Activated naive CD4-positive, alpha-beta T cell treated with anti-CD3 and anti-CD28 coated beads, Interleukin-2, amount 50 U/mL, for 72 hours (primary cell): Measurements from ENCODE around the gene CRIP2. TPM values are rescaled to one million over a fixed set of nuclear protein-coding genes. Genes with fewer than 3 reads are reported as not detected.

Experiments
- ATAC-seq, 2 donors: fragments of 150-1000 bp; cut with Tn5 transposase; 2 replicates each; pipeline ENCODE4 v1.10.0; 2021; ENCODE audit warnings: mild to moderate bottlenecking in 2 of 2, moderate library complexity in 2 of 2
- DNase-seq, 2 donors: peaks; one replicate each; pipeline ENCODE4 v3.0.0; 2021 to 2022; ENCODE audit warnings: low spot score in 2 of 2
- H3K27ac Mint-ChIP-seq, 2 donors: one replicate each; pipeline ENCODE4 v1.8.0; 2022; ENCODE audit warnings: mild to moderate bottlenecking in 2 of 2, mixed read lengths in 2 of 2
- H3K36me3 Mint-ChIP-seq, 2 donors: one replicate each; pipeline ENCODE4 v1.8.0; 2022; ENCODE audit warnings: mixed read lengths in 2 of 2
- H3K9me3 Mint-ChIP-seq, 2 donors: one replicate each; pipeline ENCODE4 v1.8.0; 2022; ENCODE audit warnings: mixed read lengths in 2 of 2
- total RNA-seq, 2 donors: library from RNA; stranded (reverse); gene quantifications; one replicate each; pipeline ENCODE4 v1.2.3, GENCODE V29; 2022

The CRIP2 gene
- total RNA-seq, 2 donors from 2014 or later = 0.27 to 0.34 TPM

DNA sequence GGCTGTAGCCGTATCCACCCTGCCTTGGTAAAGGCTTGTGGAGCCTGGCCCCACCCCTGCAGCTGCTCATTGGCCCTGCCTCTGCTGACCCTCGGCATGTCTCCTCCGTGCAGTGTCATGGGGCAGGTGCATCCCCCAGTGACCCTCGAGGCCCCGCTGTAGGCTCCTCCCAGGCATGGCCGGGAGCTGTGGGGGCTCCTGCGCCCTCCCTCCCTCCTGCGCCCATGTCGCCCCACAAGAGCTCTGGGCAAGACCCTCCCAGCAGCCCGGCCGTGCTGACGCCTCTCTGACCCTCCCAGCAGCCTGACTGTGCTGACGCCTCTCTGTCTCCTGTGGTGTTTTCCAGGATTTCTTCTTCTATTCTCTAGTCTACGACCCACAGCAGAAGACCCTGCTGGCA, 20.8 kb upstream of the CRIP2 start:
- no peak for ATAC-seq
- H3K27ac Mint-ChIP-seq = no peak overlapping the region
- DNase-seq = no peak
- H3K9me3 Mint-ChIP-seq = no peaks in the 10 kb centered on the region
- H3K36me3 Mint-ChIP-seq = peaks cover 6% of the 10 kb centered on the region in 2 donors

DNA sequence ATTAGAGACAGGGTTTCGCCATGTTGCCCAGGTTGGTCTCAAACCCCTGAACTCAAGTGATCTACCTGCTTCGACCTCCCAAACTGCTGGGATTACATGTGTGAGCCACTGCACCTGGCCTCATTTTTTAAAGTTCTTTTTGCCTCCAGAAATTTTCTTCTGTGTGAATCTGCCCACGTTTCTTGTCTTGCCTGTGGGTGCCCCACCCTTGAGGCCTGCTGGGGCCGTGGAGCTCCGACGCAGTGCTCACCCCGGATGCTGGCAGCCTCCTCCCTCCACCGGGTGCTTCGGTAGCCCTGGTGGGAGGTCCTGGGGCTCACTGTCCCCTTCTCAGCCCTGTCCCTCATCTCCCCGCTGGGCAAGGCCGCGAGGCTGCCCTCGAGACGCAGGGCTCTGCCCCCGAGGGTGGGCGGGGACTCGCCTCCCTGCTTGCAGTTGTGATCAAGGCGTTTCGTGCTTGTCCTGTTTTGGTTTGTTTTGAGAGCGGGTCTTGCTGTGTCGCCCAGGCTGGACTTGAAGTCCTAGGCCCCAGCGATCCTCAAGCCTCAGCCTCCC, 19.5 kb upstream of the CRIP2 start:
- peaks cover 6% of the 10 kb centered on the region in 2 donors for H3K36me3 Mint-ChIP-seq
- H3K27ac Mint-ChIP-seq = peak overlapping the region in 1 of 2 donors; percentile 87
- no peaks in the 10 kb centered on the region for H3K9me3 Mint-ChIP-seq
- ATAC-seq (no peak), DNase-seq (no peak)

DNA sequence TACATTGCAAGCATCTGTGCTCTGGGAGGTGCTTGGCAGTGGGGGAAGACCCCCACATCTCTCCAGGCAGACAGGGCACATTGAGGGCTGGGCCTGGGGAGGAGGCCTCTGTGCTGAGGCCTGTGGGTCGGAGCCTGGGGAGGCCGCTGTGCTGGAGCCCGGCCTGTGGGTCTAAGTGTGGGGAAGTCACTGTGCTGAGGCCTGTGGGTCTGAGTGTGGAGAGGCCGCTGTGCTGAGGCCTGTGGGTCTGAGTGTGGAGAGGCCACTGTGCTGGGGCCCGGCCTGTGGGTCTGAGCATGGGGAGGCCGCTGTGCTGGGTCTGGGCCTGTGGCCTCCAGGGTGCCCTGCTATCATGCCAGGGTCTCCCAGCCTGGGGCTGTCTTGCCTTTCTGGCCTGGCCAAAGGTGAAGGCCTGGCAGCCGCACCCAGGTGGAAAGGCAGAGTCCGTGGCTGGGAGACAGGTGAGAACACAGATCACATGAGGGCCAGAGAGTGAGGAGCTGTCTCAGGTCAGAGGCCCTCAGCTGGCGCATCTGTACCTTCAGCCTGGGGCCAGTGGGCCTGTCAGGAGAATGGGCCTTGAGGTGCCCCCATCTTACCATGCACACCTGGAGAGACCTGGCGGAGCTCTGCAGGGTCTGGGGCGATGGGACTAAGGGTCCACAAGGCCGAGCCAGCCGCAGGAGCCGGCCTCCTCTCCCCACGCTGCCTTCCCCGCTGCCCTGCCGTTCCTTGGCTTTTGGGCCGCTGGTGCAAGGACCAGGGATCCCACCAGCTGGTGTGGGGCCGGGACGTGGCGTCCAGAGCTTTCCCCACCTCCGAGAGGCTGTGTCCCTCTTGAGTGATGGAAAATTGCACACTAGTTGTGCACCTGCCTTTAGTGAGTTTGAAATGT, 18.6 kb upstream of the CRIP2 start:
- no peak for DNase-seq

DNA sequence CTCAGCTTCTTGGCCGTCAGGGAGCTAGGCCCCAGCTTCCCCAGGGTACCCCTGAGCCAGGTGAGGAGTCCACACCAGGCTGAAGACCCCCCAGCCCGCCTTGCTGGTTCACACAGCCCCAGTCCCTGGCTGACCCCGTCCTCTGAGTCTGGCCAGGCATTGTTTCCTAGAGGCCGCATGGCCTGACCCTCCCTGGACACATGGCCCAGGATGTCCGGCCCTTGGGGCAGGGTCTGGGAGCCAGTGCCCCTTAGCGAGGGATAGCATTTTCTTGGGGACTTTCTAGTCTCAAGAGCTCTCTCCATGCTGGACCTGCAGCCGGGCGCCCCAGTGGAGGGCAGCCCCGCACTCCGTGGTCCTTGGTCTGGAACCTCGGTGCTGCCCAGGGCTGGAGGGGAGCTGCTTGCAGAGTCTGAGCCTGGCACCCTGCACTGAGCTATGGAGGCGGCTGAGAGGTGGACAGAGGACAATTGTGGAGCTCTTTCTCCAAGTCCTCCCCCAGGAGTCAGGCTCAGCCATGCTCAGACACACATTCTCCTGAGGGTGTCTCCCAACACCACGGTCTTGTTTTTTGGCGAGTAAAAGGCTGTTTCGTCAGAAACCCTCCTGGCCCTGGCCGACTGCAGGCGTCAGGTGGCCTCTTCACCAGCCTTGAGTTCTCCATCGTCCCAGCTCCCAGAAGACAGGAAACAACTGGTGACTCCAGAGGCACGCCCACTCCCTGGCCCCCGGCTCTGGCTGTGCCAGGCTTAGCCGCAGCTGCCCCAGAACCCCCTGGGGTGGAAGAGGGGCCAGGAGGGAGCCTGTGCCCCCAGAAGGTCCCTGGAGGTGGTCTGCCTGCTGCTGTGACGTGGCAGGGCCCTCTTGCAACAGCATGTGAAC, 17.6 kb upstream of the CRIP2 start:
- ATAC-seq (peak in 1 of 2 donors; percentile 17), DNase-seq (no peak)
- peaks cover 6% of the 10 kb centered on the region in 2 donors for H3K36me3 Mint-ChIP-seq
- H3K9me3 Mint-ChIP-seq = no peaks in the 10 kb centered on the region
- H3K27ac Mint-ChIP-seq = no peak overlapping the region

More for the DNA sequence above, 18.6 kb upstream of the CRIP2 start:
- H3K36me3 Mint-ChIP-seq = peaks cover 6% of the 10 kb centered on the region in 2 donors
- no peaks in the 10 kb centered on the region for H3K9me3 Mint-ChIP-seq
- ATAC-seq = no peak
- peak overlapping the region in 1 of 2 donors; percentile 87 for H3K27ac Mint-ChIP-seq

DNA sequence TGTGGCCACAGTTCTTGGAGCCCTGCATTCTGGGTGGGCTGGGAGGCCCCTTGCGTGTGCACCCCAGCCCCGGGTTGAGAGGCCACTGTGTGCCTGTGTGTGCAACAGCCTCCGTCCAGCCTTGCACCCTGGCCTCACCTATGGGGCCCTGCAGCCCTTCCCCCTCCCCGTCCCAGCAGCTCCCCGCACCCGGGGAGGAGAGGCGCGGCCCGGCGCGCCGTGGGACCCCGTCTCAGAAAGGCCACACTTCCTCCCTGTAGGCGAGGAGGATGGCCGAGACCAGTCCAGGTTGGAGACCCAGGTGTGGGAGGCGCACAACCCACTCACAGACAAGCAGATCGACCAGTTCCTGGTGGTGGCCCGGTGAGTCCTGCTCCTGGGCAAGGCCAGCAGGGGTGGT, 16.6 kb upstream of the CRIP2 start:
- H3K36me3 Mint-ChIP-seq = peaks cover 6 to 7% of the 10 kb centered on the region in 2 donors
- DNase-seq (no peak), ATAC-seq (no peak)
- H3K27ac Mint-ChIP-seq = no peak overlapping the region
- no peaks in the 10 kb centered on the region for H3K9me3 Mint-ChIP-seq

DNA sequence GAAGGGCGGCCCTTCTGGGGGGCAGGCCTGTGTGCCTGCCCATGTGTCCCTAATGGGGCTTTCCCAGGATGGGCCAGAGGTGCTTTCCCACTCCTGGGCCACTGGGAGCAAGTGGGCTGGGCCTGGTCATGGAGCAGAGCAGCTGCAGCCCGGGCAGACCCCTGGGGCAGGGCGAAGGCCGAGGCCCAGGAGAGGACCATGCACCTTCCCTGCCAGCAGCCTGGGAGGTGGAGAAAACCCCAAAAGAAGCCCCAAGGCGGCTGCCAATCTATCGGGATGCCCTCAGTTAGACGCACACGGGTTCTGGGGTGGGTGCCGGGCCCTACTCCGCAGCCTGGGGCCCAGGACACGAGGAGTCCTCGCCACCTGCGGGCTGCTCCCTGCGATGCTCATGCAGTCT, 16.1 kb upstream of the CRIP2 start:
- no peak for ATAC-seq
- H3K36me3 Mint-ChIP-seq = peaks cover 6 to 10% of the 10 kb centered on the region in 2 donors
- no peak for DNase-seq
- no peaks in the 10 kb centered on the region for H3K9me3 Mint-ChIP-seq
- no peak overlapping the region for H3K27ac Mint-ChIP-seq

DNA sequence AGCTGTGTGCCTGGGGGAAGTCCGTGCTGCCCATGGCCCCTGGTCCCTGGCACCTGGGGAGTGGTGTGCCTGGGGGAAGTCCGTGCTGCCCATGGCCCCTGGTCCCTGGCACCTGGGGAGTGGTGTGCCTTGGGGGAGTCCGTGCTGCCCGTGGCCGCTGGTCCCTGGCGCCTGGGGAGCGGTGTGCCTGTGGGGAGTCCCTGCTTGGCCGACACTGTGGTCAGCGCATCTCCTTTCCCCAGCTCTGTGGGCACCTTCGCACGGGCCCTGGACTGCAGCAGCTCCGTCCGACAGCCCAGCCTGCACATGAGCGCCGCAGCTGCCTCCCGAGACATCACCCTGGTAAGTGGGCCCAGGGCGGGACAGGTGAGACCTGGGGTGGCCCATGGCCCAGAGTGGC, 14.5 kb upstream of the CRIP2 start:
- Mint-ChIP-seq H3K36me3 (peaks cover 6 to 10% of the 10 kb centered on the region in 2 donors), H3K9me3 (no peaks in the 10 kb centered on the region), H3K27ac (no peak overlapping the region)
- ATAC-seq = no peak
- no peak for DNase-seq

DNA sequence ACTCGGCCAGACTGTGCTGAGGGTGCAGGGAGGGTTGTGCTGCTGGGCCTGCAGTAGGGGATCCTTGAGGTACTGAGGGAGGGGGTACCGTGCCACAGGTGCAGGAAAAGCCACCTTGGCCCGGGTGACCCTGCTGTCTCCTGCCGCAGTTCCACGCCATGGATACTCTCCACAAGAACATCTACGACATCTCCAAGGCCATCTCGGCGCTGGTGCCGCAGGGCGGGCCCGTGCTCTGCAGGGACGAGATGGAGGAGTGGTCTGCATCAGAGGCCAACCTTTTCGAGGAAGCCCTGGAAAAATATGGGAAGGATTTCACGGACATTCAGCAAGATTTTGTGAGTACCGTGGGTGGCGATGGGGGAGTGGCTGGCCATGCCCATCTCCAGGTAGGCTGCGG, 14.0 kb upstream of the CRIP2 start:
- no peak for ATAC-seq
- peaks cover 1 to 6% of the 10 kb centered on the region in 2 donors for H3K36me3 Mint-ChIP-seq
- DNase-seq = no peak
- no peak overlapping the region for H3K27ac Mint-ChIP-seq
- no peaks in the 10 kb centered on the region for H3K9me3 Mint-ChIP-seq

DNA sequence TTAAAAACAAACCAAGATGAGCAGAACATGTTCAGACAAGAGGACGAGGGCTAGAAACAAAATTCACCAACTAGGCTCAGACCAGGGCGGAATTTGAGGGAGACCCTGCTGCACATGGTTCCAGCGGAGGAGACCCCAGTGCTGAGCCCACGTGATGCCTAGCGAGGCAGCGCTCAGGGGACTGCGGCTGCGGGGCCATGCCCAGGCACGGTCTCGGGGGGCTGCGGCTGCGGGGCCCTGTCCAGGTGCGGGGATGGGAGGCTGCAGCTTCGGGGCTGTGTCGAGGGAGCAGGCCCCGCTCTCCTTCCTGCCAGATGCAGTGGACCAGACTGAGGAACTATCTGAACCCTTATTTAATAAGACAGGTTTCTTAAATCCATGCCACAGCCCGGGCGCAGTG, 12.7 kb upstream of the CRIP2 start:
- Mint-ChIP-seq H3K36me3 (peaks cover 0 to 4% of the 10 kb centered on the region in 2 donors), H3K9me3 (no peaks in the 10 kb centered on the region), H3K27ac (no peak overlapping the region)
- DNase-seq (no peak), ATAC-seq (no peak)

DNA sequence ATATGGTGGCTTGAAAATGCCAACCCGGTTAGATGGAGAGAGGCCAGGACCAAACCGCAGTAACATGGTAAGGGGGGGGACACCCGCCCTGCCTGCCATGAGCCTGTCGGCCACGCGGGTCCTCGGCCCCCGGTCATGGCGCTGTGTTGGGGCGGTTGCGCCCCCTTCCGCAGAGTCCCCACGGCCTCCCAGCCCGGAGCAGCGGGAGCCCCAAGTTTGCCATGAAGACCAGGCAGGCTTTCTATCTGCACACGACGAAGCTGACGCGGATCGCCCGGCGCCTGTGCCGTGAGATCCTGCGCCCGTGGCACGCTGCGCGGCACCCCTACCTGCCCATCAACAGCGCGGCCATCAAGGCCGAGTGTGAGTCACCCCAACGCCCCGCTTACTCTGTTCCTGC, 10.1 kb upstream of the CRIP2 start:
- ATAC-seq (no peak), DNase-seq (no peak)
- no peak overlapping the region for H3K27ac Mint-ChIP-seq
- no peaks in the 10 kb centered on the region for H3K9me3 Mint-ChIP-seq
- peaks cover 0 to 4% of the 10 kb centered on the region in 2 donors for H3K36me3 Mint-ChIP-seq

DNA sequence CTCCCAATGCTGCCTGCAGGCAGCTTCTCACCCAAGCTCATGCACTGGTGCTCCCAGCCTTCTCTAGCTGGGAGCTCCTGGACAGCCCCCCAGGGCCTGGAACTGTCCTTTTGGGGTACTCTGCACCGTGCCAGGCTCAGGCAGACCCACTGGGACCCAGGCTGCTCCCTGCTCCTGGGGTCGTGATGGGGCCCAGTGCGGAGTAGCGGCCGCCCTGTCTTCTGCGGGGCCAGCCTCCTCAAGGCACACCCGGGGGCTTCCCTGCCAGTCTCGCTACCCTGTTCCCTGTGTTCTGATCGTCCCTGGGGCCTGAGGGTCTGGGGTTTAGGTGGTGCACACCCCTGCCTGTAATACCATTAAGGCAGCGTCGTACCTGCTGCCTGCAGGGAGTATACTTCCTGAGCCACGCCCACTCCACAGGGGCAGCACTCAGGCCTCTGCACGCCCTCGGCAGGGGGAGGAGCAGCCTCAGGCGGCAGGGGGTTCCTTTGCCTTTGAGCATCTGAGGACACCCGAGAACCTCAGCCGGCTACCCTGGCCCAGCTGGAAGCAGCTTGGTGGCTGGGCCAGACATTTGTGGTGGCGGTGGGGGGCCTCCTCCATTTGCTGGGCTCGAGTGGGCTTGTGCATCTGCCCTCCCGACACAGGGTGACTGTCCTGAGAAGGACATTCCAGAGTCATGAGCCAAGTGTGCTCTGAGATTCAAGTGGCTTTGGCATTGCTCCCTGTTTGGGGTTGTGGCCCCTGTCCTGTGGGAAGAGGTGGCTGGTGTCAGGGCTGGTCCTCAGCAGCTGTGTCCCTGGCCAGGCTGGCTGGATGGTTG, 9.2 kb upstream of the CRIP2 start:
- DNase-seq (no peak), ATAC-seq (no peak)
- Mint-ChIP-seq H3K36me3 (peaks cover 0 to 4% of the 10 kb centered on the region in 2 donors), H3K9me3 (no peaks in the 10 kb centered on the region), H3K27ac (no peak overlapping the region)

DNA sequence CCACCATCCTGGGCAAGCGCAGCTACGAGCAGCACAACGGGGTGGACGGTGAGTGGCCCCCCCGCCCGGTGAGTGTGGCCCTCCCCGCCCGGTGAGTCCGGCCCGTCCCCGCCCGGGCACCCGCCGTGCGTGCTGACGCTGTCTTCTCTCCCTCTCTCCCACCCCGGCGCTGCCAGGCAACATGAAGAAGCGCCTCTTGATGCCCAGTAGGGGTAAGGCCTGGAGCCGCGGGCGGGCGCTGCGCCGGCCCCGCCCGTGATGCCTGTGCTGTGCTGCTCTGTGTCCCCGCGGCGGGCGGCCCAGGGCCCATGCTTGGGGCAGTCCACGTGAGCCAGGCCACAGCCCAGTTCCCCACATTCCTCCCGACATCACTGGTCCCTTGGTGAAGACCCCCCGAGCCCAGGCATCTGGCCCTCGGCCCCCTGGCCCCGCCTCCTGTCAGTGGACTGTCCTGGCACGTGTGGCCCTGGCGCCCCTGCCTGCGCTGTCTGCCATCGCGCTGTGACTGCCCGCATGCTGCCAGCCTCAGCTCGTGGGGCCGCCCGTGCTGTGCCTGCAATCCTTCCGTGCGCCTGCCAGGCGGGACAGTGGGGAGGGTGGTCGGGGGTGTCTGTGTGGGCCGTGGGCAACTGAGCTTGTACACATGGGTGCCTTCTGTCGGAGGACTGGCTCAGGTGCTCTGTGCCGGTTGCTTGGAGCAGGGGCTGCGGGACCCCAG, 7.9 kb upstream of the CRIP2 start:
- DNase-seq (no peak), ATAC-seq (no peak)
- peaks cover 0 to 4% of the 10 kb centered on the region in 2 donors for H3K36me3 Mint-ChIP-seq
- no peak overlapping the region for H3K27ac Mint-ChIP-seq
- no peaks in the 10 kb centered on the region for H3K9me3 Mint-ChIP-seq

DNA sequence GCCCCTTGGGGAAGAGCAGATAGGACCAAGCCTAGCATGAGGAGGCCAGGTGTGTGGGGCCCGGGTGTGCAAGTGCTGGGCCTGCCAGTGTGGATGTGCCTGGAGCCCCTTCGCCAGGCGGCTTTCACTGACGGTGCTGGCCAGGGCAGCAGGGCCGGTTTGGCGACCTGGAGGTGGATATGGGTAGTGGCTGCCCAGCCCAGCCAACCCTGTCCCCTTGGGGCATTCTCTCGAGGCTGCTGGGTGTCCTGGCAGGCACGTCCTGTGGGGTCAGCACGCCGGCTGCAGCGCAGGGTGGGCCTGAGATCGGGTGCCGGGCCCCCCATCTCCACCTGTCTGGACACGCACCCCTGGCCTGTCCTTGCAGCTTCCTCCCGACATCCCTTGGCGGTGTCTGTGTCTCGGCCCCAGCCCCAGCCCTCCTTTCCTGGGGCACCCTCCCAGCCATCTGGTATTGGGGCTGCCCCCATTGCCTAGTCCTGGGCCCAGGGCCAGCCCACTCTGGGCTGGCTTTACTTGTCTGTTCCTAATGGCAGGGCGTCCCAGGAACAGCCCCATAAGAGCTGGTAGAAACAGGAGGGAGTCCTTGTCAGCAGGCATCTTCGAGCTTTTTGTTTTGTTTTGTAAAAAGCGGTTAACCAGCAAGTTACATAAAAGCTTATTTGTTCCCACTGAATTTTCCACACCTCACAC, 7.2 kb upstream of the CRIP2 start:
- no peaks in the 10 kb centered on the region for H3K9me3 Mint-ChIP-seq
- ATAC-seq (no peak), DNase-seq (no peak)
- no peak overlapping the region for H3K27ac Mint-ChIP-seq
- peaks cover 0 to 4% of the 10 kb centered on the region in 2 donors for H3K36me3 Mint-ChIP-seq

DNA sequence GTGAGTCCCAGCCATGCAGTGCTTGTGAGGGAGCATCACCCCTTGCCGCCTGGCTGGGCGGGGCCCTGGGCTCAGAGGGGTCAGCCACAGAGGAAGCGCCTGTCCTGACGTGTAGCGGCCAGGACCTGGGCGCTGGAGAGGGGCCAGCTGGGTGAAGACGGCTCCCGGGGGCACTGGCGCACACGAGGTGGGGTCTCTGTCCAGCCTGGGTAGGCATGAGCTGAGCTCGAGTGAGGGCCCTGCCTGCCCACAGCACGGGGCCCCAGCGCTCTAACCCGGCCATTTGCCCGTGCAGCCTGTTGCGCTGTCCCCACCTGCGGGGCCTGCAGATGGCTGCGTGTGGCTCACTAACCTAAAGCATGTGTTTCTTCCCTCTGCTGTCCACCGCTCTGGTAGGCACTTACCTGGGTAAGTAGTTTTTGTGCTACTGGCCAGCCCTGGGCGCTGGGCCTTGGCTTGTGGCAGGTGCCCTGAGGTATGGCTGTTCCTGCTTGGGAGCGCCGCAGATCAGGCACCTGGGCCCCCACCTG, 6.6 kb upstream of the CRIP2 start:
- Mint-ChIP-seq H3K9me3 (no peaks in the 10 kb centered on the region), H3K27ac (no peak overlapping the region), H3K36me3 (peaks cover 0 to 3% of the 10 kb centered on the region in 2 donors)
- DNase-seq (no peak), ATAC-seq (no peak)

DNA sequence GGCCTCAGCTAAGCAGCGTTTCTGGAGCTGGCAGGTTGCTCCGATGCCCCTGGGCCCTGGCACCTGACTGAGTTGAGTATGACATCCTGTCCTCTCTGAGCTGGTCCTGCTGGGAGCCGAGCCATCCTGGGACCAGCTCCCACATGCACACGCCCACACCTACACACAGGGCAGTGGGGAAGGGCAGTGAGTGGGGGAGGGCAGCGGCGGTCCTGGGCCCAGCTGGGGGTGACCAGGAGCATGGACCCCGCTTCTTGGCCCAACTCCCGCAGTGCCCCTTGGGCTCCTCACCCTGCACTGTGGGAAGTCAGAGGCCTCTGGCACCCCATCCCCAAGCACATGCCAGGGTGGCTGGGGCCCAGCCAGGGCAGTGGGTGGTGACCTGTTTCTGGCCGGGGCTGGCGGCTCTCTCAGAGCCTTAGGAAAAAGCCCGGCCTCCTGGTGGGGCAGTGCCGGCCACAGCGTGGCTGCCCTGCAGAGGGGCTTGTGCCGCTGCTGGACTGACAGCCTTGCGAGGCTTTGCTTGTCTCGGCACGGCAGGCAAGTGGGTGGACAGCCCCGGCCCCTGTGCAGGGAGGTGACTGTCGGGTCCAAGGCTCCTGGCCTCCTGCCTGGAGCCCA, 5.9 kb upstream of the CRIP2 start:
- H3K27ac Mint-ChIP-seq = no peak overlapping the region
- no peak for ATAC-seq
- no peaks in the 10 kb centered on the region for H3K9me3 Mint-ChIP-seq

More for the DNA sequence above, 5.9 kb upstream of the CRIP2 start:
- DNase-seq = no peak
- no peaks in the 10 kb centered on the region for H3K36me3 Mint-ChIP-seq
